Muscle layer of colon (tissue), 2 donors: ENCODE data around the gene CEP85L.
A peak's percentile ranks its signal among the peaks of the same experiment; 100 is the strongest.

Experiments used
- H3K27ac ChIP-seq: one replicate; pipeline ENCODE4 v1.7.0; 2013; ENCODE audit warnings: low read depth, mild to moderate bottlenecking, low read length, moderate library complexity
- H3K27me3 ChIP-seq, 2 donors: one replicate each; pipeline ENCODE4 v1.7.0; 2013; ENCODE audit warnings: low read length in 2 of 2, mild to moderate bottlenecking in 2 of 2; ENCODE audit not compliant: insufficient read depth in 2 of 2, control insufficient read depth in 1 of 2
- H3K36me3 ChIP-seq: one replicate; pipeline ENCODE4 v1.7.0; 2013; ENCODE audit warnings: mild to moderate bottlenecking, low read length; ENCODE audit not compliant: insufficient read depth
- H3K4me1 ChIP-seq: one replicate; pipeline ENCODE4 v1.7.0; 2013; ENCODE audit warnings: mild to moderate bottlenecking, low read length; ENCODE audit not compliant: insufficient read depth
- H3K4me3 ChIP-seq, 2 donors: one replicate each; pipeline ENCODE4 v1.7.0; 2013; ENCODE audit warnings: low read length in 2 of 2, low read depth in 1 of 2, mild to moderate bottlenecking in 1 of 2, moderate library complexity in 1 of 2
- H3K9ac ChIP-seq: one replicate; pipeline ENCODE4 v1.7.0; 2013; ENCODE audit warnings: low read length
- H3K9me3 ChIP-seq: one replicate; pipeline ENCODE4 v1.7.0; 2013; ENCODE audit warnings: mild to moderate bottlenecking, low read length
- donor health status: abdominal sarcoma.
- donor health status: Adenocarcinoma of cecum.

CEP85L gene

GRCh38 chr6:118569498-118569897, 81.9 kb downstream of the CEP85L start:
- Histone ChIP-seq H3K9me3 (peaks cover 7% of the 10 kb centered on the region), H3K9ac (no peak overlapping the region), H3K4me1 (no peaks in the 10 kb centered on the region), H3K4me3 (no peak overlapping the region), H3K27me3 (no peaks in the 10 kb centered on the region), H3K27ac (no peak overlapping the region), H3K36me3 (peaks cover 7% of the 10 kb centered on the region)

GRCh38 chr6:118567974-118568373, 83.4 kb downstream of the CEP85L start:
- H3K4me3 ChIP-seq, result no peak overlapping the region
- H3K27me3 ChIP-seq, result no peaks in the 10 kb centered on the region
- no peak overlapping the region for H3K9ac ChIP-seq
- H3K27ac ChIP-seq, result no peak overlapping the region
- H3K36me3 ChIP-seq, result no peaks in the 10 kb centered on the region
- H3K4me1 ChIP-seq, result no peaks in the 10 kb centered on the region
- H3K9me3 ChIP-seq, result no peaks in the 10 kb centered on the region

- Histone ChIP-seq H3K27ac (no peak overlapping the region), H3K9me3 (no peaks in the 10 kb centered on the region), H3K4me3 (no peak overlapping the region), H3K9ac (no peak overlapping the region), H3K36me3 (peaks cover 4% of the 10 kb centered on the region), H3K4me1 (no peaks in the 10 kb centered on the region), H3K27me3 (no peaks in the 10 kb centered on the region)
Observed at GRCh38 chr6:118565311-118565960, 86.0 kb downstream of the CEP85L start.

GRCh38 chr6:118562959-118563358, 88.4 kb downstream of the CEP85L start:
- Histone ChIP-seq H3K27ac (no peak overlapping the region), H3K9me3 (no peaks in the 10 kb centered on the region), H3K4me1 (no peaks in the 10 kb centered on the region), H3K36me3 (peaks cover 4% of the 10 kb centered on the region), H3K4me3 (no peak overlapping the region), H3K27me3 (no peaks in the 10 kb centered on the region), H3K9ac (no peak overlapping the region)

- H3K4me3 ChIP-seq, result no peak overlapping the region
- peaks cover 4% of the 10 kb centered on the region for H3K4me1 ChIP-seq
- no peaks in the 10 kb centered on the region for H3K27me3 ChIP-seq
- no peak overlapping the region for H3K27ac ChIP-seq
- peaks cover 4% of the 10 kb centered on the region for H3K36me3 ChIP-seq
- H3K9ac ChIP-seq, result no peak overlapping the region
- H3K9me3 ChIP-seq, result no peaks in the 10 kb centered on the region
Observed at GRCh38 chr6:118562248-118562647, 89.1 kb downstream of the CEP85L start.

GRCh38 chr6:118559659-118560058, 91.7 kb downstream of the CEP85L start:
- H3K27ac ChIP-seq, result no peak overlapping the region
- peaks cover 4% of the 10 kb centered on the region for H3K36me3 ChIP-seq
- no peaks in the 10 kb centered on the region for H3K9me3 ChIP-seq
- H3K27me3 ChIP-seq, result no peaks in the 10 kb centered on the region
- H3K9ac ChIP-seq, result no peak overlapping the region
- H3K4me3 ChIP-seq, result no peak overlapping the region
- peaks cover 7% of the 10 kb centered on the region for H3K4me1 ChIP-seq

GRCh38 chr6:118558464-118559217, 92.8 kb downstream of the CEP85L start:
- H3K27me3 ChIP-seq, result no peaks in the 10 kb centered on the region
- no peak overlapping the region for H3K27ac ChIP-seq
- no peaks in the 10 kb centered on the region for H3K9me3 ChIP-seq
- no peak overlapping the region for H3K4me3 ChIP-seq
- H3K4me1 ChIP-seq, result peaks cover 10% of the 10 kb centered on the region
- peaks cover 4% of the 10 kb centered on the region for H3K36me3 ChIP-seq
- H3K9ac ChIP-seq, result no peak overlapping the region

- H3K36me3 ChIP-seq, result no peaks in the 10 kb centered on the region
- H3K9ac ChIP-seq, result no peak overlapping the region
- H3K4me3 ChIP-seq, result peak overlapping the region in 1 of 2 donors; percentile 1
- peak overlapping the region; percentile 43 for H3K27ac ChIP-seq
- H3K27me3 ChIP-seq, result no peaks in the 10 kb centered on the region
- H3K9me3 ChIP-seq, result no peaks in the 10 kb centered on the region
- peaks cover 10% of the 10 kb centered on the region for H3K4me1 ChIP-seq
Observed at GRCh38 chr6:118554698-118555097, 96.7 kb downstream of the CEP85L start.

- Histone ChIP-seq H3K27ac (peak overlapping the region; percentile 28), H3K4me3 (peak overlapping the region in 1 of 2 donors; percentile 17), H3K36me3 (no peaks in the 10 kb centered on the region), H3K4me1 (peaks cover 10% of the 10 kb centered on the region), H3K27me3 (no peaks in the 10 kb centered on the region), H3K9ac (no peak overlapping the region), H3K9me3 (no peaks in the 10 kb centered on the region)
Observed at GRCh38 chr6:118553132-118553531, 98.3 kb downstream of the CEP85L start.

GRCh38 chr6:118551063-118552053, 100.0 kb downstream of the CEP85L start:
- Histone ChIP-seq H3K27ac (peak overlapping the region; percentile 86), H3K36me3 (no peaks in the 10 kb centered on the region), H3K9me3 (no peaks in the 10 kb centered on the region), H3K4me3 (peak overlapping the region; percentile 15 to 47), H3K9ac (peak overlapping the region; percentile 12), H3K4me1 (peaks cover 5% of the 10 kb centered on the region), H3K27me3 (no peaks in the 10 kb centered on the region)

- H3K36me3 ChIP-seq, result no peaks in the 10 kb centered on the region
- H3K4me1 ChIP-seq, result peaks cover 4% of the 10 kb centered on the region
- no peaks in the 10 kb centered on the region for H3K27me3 ChIP-seq
- H3K27ac ChIP-seq, result peak overlapping the region; percentile 70
- peak overlapping the region; percentile 17 to 66 for H3K4me3 ChIP-seq
- peak overlapping the region; percentile 61 for H3K9ac ChIP-seq
- H3K9me3 ChIP-seq, result no peaks in the 10 kb centered on the region
Observed at GRCh38 chr6:118548613-118549012, 102.8 kb downstream of the CEP85L start.
